Measurements from ENCODE around the gene GTF3C5. TPM values are rescaled to one million over a fixed set of nuclear protein-coding genes. Genes with fewer than 3 reads are reported as not detected.
"Not testable (repeated sequence)": the region's sequence is repeated elsewhere in the genome, so short reads cannot be mapped to it uniquely, and the experiment has no call there.

Gene GTF3C5
- total RNA-seq, 1 donor from 2014 or later, result 77.9 TPM

DNA sequence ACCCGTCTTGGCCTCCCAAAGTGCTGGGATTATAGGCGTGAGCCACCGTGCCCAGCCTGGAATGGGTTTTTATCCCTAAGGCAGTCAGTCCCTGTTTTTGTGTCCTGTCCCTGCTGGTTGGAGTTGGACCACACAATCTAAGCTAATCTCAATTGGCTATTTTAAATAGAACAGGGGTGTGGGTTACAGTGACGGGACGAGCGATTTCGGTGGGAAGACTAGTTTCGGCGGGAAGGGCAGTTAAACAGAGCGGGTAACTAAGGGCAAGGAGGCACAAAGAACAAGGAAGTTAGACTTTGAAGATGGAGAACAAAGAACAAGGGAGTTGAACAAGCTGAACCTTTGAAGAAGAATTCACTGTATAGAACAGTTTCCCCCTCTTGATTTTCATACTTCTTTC lies 1.4 kb downstream of the GTF3C5 start:
- H3K9me3 Mint-ChIP-seq, result peaks cover 3% of the 10 kb centered on the region
- DNase-seq (ENCODE audit: low spot score), result no peak
- H4K20me1 ChIP-seq (ENCODE audit: low read depth), result peaks cover 59% of the 10 kb centered on the region
- no peak overlapping the region for H3K27ac ChIP-seq
- peaks cover 25% of the 10 kb centered on the region for H3K4me1 Mint-ChIP-seq
- H3K4me1 ChIP-seq, result peaks cover 15% of the 10 kb centered on the region
- H3K4me3 ChIP-seq, result peak overlapping the region; percentile 89
- H3K4me3 Mint-ChIP-seq, result peak overlapping the region; percentile 100
- peaks cover 70% of the 10 kb centered on the region for H3K79me2 ChIP-seq (ENCODE audit: low read depth)
- H3K36me3 ChIP-seq, result no peaks in the 10 kb centered on the region
- H3K36me3 Mint-ChIP-seq, result peaks cover 37% of the 10 kb centered on the region
- no peak overlapping the region for H2AFZ ChIP-seq (replicated peaks)
- H3F3A ChIP-seq (ENCODE audit: low read depth), result no peaks in the 10 kb centered on the region
- H3K9me3 ChIP-seq (ENCODE audit: low read depth), result no peaks in the 10 kb centered on the region
- H3K4me2 ChIP-seq, result peak overlapping the region; percentile 87
- no peaks in the 10 kb centered on the region for H3K27me3 ChIP-seq
- H3K27ac Mint-ChIP-seq, result no peak overlapping the region
- H3K9ac ChIP-seq, result no peak overlapping the region
- H3K27me3 Mint-ChIP-seq (ENCODE audit: insufficient read depth, low read depth), result peaks cover 3% of the 10 kb centered on the region
- TF ChIP-seq EZH2 (IDR thresholded peaks at IDR 0.05), result no peak
- TF ChIP-seq EZH2phosphoT487 (IDR thresholded peaks at IDR 0.05), result no peak

DNA sequence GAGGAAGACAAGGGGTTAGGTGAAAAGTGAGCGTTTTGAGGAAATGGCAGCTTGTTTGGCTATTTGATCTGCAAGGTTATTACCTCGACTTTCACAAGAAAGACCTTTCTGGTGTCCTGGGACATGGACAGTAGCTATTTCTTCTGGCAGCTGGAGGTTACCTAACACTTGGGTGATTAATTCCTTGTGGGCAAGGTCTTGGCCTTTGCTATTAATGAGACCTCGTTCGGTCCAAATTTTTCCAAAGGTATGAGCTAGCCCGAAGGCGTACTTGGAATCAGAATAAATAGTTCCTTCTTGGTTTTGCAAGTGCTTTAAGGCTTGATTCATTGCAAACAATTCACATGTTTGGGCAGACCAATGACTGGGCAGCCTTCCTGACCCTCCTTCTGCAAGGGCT lies 4.9 kb downstream of the GTF3C5 start:
- Histone ChIP-seq H3K4me2 (no peak overlapping the region), H3K4me3 (no peak overlapping the region), H3K4me1 (peaks cover 10% of the 10 kb centered on the region), H3K79me2 (ENCODE audit: low read depth) (peaks cover 99% of the 10 kb centered on the region), H3K9me3 (ENCODE audit: low read depth) (no peaks in the 10 kb centered on the region), H3K36me3 (no peaks in the 10 kb centered on the region), H4K20me1 (ENCODE audit: low read depth) (peaks cover 89% of the 10 kb centered on the region), H3F3A (ENCODE audit: low read depth) (no peaks in the 10 kb centered on the region), H2AFZ (replicated peaks) (no peak overlapping the region), H3K27ac (no peak overlapping the region), H3K27me3 (no peaks in the 10 kb centered on the region), H3K9ac (no peak overlapping the region)
- H3K4me3 Mint-ChIP-seq, result no peak overlapping the region
- no peak for DNase-seq (ENCODE audit: low spot score)
- H3K27me3 Mint-ChIP-seq (ENCODE audit: insufficient read depth, low read depth), result no peaks in the 10 kb centered on the region
- peaks cover 59% of the 10 kb centered on the region for H3K36me3 Mint-ChIP-seq
- H3K4me1 Mint-ChIP-seq, result peaks cover 21% of the 10 kb centered on the region
- H3K27ac Mint-ChIP-seq, result no peak overlapping the region
- TF ChIP-seq EZH2phosphoT487 (IDR thresholded peaks at IDR 0.05) (no peak), EZH2 (IDR thresholded peaks at IDR 0.05) (no peak)
- TF ChIP-seq, protein P1, sequence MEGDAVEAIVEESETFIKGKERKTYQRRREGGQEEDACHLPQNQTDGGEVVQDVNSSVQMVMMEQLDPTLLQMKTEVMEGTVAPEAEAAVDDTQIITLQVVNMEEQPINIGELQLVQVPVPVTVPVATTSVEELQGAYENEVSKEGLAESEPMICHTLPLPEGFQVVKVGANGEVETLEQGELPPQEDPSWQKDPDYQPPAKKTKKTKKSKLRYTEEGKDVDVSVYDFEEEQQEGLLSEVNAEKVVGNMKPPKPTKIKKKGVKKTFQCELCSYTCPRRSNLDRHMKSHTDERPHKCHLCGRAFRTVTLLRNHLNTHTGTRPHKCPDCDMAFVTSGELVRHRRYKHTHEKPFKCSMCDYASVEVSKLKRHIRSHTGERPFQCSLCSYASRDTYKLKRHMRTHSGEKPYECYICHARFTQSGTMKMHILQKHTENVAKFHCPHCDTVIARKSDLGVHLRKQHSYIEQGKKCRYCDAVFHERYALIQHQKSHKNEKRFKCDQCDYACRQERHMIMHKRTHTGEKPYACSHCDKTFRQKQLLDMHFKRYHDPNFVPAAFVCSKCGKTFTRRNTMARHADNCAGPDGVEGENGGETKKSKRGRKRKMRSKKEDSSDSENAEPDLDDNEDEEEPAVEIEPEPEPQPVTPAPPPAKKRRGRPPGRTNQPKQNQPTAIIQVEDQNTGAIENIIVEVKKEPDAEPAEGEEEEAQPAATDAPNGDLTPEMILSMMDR (IDR thresholded peaks at IDR 0.05), result no peak
- peaks cover 3% of the 10 kb centered on the region for H3K9me3 Mint-ChIP-seq

DNA sequence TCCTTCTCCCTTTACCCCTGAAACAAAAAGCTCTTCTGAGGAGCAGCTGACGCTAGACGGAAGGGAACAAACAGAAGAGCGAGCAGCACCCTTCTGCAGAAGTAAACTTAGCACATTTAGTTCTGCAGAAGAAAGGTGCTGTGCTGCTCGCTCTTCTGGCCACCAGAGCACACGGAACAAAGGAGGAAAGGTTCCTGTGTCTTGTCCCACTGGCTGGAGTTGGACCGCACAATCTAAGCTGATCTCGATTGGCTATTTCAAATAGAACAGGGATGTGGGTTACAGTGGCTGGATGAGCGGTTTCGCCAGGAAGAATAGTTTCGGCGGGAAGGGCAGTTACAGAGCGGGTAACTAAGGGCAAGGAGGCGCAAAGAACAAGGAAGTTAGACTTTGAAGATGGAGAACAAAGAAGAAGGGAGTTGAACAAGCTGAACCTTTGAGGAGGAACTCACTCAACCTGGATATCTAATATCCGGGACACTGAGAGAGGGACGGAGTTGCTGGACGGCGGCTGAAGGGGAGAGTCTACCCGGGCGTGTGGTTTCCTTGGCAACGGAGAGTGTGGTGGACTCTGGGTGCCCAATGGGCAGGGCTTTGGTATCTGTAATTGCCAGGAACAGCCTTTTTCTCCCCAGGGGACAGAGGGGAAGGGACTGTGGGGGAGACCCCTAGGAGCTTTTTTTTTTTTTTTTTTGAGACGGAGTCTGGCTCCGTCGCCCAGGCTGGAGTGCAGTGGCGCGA lies 7.1 kb downstream of the GTF3C5 start:
- Histone ChIP-seq H3K27ac (no peak overlapping the region), H4K20me1 (ENCODE audit: low read depth) (peaks cover 78% of the 10 kb centered on the region), H3K27me3 (no peaks in the 10 kb centered on the region), H3K4me3 (no peak overlapping the region), H3K79me2 (ENCODE audit: low read depth) (peaks cover 92% of the 10 kb centered on the region), H3K9me3 (ENCODE audit: low read depth) (no peaks in the 10 kb centered on the region), H3K9ac (no peak overlapping the region), H2AFZ (replicated peaks) (no peak overlapping the region), H3K36me3 (no peaks in the 10 kb centered on the region), H3K4me2 (no peak overlapping the region), H3F3A (ENCODE audit: low read depth) (no peaks in the 10 kb centered on the region), H3K4me1 (no peaks in the 10 kb centered on the region)
- Mint-ChIP-seq H3K36me3 (peaks cover 56% of the 10 kb centered on the region), H3K27ac (no peak overlapping the region), H3K4me3 (no peak overlapping the region), H3K4me1 (peaks cover under 1% of the 10 kb centered on the region), H3K27me3 (ENCODE audit: insufficient read depth, low read depth) (no peaks in the 10 kb centered on the region), H3K9me3 (peaks cover 3% of the 10 kb centered on the region)
- TF ChIP-seq, protein P1 (IDR thresholded peaks at IDR 0.05), result no peak
- TF ChIP-seq EZH2phosphoT487 (IDR thresholded peaks at IDR 0.05) (no peak), EZH2 (IDR thresholded peaks at IDR 0.05) (no peak)
- DNase-seq (ENCODE audit: low spot score), result no peak

DNA sequence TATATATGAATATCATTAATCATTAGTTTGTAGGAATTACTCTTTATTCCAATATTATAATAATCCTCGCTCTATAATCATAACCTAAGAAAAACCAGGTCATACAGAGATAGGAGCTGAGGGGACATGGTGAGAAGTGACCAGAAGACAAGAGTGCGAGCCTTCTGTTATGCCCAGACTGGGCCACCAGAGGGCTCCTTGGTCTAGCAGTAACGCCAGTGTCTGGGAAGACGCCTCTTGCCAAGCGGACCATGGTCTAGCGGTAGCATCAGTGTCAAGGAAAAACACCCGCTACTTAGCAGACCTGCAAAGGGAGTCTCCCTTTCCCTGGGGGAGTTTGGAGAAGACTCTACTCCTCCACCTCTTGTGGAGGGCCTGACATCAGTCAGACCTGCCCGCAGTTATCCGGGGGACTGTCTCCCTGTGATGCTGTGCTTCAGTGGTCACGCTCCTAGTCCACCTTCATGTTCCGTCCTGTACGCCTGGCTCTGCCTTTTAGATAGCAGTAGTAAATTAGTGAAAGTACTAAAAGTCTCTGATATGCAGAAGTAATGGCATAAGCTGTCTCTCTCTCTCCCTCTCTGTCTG lies 10.2 kb downstream of the GTF3C5 start:
- H3K4me1 Mint-ChIP-seq; H2AFZ ChIP-seq (replicated peaks); H3K27ac Mint-ChIP-seq; H3K4me2 ChIP-seq; H3K4me1 ChIP-seq; H3K9me3 Mint-ChIP-seq; H3K27me3 Mint-ChIP-seq (ENCODE audit: insufficient read depth, low read depth); H3K36me3 ChIP-seq; H3K4me3 Mint-ChIP-seq; H3K27me3 ChIP-seq; H3K27ac ChIP-seq; H3K9me3 ChIP-seq (ENCODE audit: low read depth); H3F3A ChIP-seq (ENCODE audit: low read depth); H3K9ac ChIP-seq; H3K4me3 ChIP-seq: not testable (repeated sequence)
- TF ChIP-seq, protein P1 (IDR thresholded peaks at IDR 0.05), result peak; percentile 57
- peak; percentile 58 for DNase-seq (ENCODE audit: low spot score)
- peaks cover 53% of the 10 kb centered on the region for H3K36me3 Mint-ChIP-seq
- Histone ChIP-seq H3K79me2 (ENCODE audit: low read depth) (peaks cover 61% of the 10 kb centered on the region), H4K20me1 (ENCODE audit: low read depth) (peaks cover 47% of the 10 kb centered on the region)
